HepG2 (cell line): Measurements from ENCODE around the gene CSE1L. TPM values are rescaled to one million over a fixed set of nuclear protein-coding genes. Genes with fewer than 3 reads are reported as not detected.
A peak's percentile ranks its signal among the peaks of the same experiment; 100 is the strongest.

Experiments used
- ATAC-seq: fragments of 200-7000 bp; cut with Tn5 transposase; 3 replicates; pipeline ENCODE4 v1.9.1; 2020; ENCODE audit warnings: mild to moderate bottlenecking, moderate library complexity
- BruUV-seq: library from RNA; stranded (reverse); fragments of 400-500 nt; replicated peaks from 2 replicates; lab custom pipeline; 2021; lab: Mats Ljungman, UMichigan
- CTCF ChIA-PET: fragments of 300-600 bp; formaldehyde crosslinking; extraction: SDS; loops from one replicate; lab custom pipeline; 2021; ENCODE audit warnings: low total read pairs, inconsistent platforms, low intra/inter-chr PET ratio; lab: Yijun Ruan, JAX
- POLR2A ChIA-PET: fragments of 350-600 bp; sonication (Branson Sonifier 250); formaldehyde crosslinking; loops from one replicate; lab custom pipeline; 2020; ENCODE audit warnings: antibody characterized with exemption, inconsistent platforms; lab: Yijun Ruan, JAX
- DNase-seq: peaks from one replicate; pipeline ENCODE4 v3.0.0-alpha.2; 2015; ENCODE audit warnings: low spot score
- FAIRE-seq: peaks from 3 replicates; lab custom pipeline; 2011; peaks lifted over from hg19 to GRCh38; lab: Jason Lieb, UNC
- H2AFZ ChIP-seq: one replicate; pipeline ENCODE4 v1.6.1; 2011; ENCODE audit warnings: low read length, inconsistent platforms
- H3K27ac ChIP-seq: fragments of 300-600 bp; 3 replicates; pipeline ENCODE4 v1.8.0; 2011; ENCODE audit warnings: mixed run types, mild to moderate bottlenecking, mixed read lengths, low read length, inconsistent platforms; ENCODE audit not compliant: insufficient read depth; ENCODE audit errors: extremely low read length
- H3K27me3 ChIP-seq, 2 experiments: fragments of 200-600 bp in 1 of 2; 2 replicates in 1 of 2; 3 replicates in 1 of 2; pipeline versions ENCODE4 v1.6.0 to v1.8.0; 2011; ENCODE audit warnings: low read length in 2 of 2, mild to moderate bottlenecking in 2 of 2, moderate library complexity in 2 of 2, inconsistent platforms in 1 of 2; ENCODE audit not compliant: insufficient read depth in 2 of 2, control insufficient read depth in 1 of 2
- H3K36me3 ChIP-seq, 2 experiments: fragments of 200-600 bp in 1 of 2; replicated peaks in 1 of 2; 2 replicates in 1 of 2; 3 replicates in 1 of 2; pipeline versions ENCODE4 v1.5.1 to v1.8.0; 2011; ENCODE audit warnings: low read length in 2 of 2, inconsistent platforms in 1 of 2; ENCODE audit not compliant: insufficient read depth in 2 of 2, control insufficient read depth in 1 of 2
- H3K4me1 ChIP-seq: 2 replicates; pipeline ENCODE4 v1.5.1; 2012; ENCODE audit warnings: low read length, inconsistent platforms; ENCODE audit not compliant: insufficient read depth
- H3K4me2 ChIP-seq: 2 replicates; pipeline ENCODE4 v1.6.0; 2011; ENCODE audit warnings: low read depth, low read length, inconsistent platforms
- H3K4me3 ChIP-seq, 3 experiments: fragments of 200-600 bp in 1 of 3; sonication (generic), shearing (Covaris generic) in 1 of 3; replicated peaks in 1 of 3; 2 replicates each; pipeline ENCODE4 v1.5.1; 2011 to 2016; ENCODE audit warnings: low read length in 3 of 3, inconsistent platforms in 2 of 3, low read depth in 2 of 3, mild to moderate bottlenecking in 2 of 3, control low read depth in 1 of 3, mixed read lengths in 1 of 3; ENCODE audit not compliant: insufficient read depth in 1 of 3
- H3K79me2 ChIP-seq: one replicate; pipeline ENCODE4 v1.6.1; 2011; ENCODE audit warnings: low read length, inconsistent platforms; ENCODE audit not compliant: insufficient read depth
- H3K9ac ChIP-seq: 2 replicates; pipeline ENCODE4 v1.6.0; 2011; ENCODE audit warnings: mild to moderate bottlenecking, low read depth, low read length, inconsistent platforms; ENCODE audit not compliant: insufficient read depth
- H3K9me3 ChIP-seq: 2 replicates; pipeline ENCODE4 v1.5.1; 2012; ENCODE audit warnings: mild to moderate bottlenecking, low read length
- H4K20me1 ChIP-seq: 2 replicates; pipeline ENCODE4 v1.6.0; 2011; ENCODE audit warnings: inconsistent platforms, mild to moderate bottlenecking, low read length, moderate library complexity; ENCODE audit not compliant: insufficient read depth
- ATF4 ChIP-seq, 2 experiments: fragments of 450-650 bp in 1 of 2; sonication (generic) in 1 of 2; formaldehyde crosslinking; IDR thresholded peaks; 2 replicates each; pipeline versions ENCODE4 v1.5.0 to v1.8.0; 2020 to 2022; ENCODE audit warnings: mild to moderate bottlenecking in 1 of 2, missing genetic modification reagents in 1 of 2
- DPF2 ChIP-seq: sonication (generic); formaldehyde crosslinking; IDR thresholded peaks from 2 replicates; pipeline ENCODE4 v1.4.0; 2020; ENCODE audit warnings: mild to moderate bottlenecking, low read depth, missing genetic modification reagents, borderline replicate concordance
- FOXA1 ChIP-seq, 2 experiments: fragments of 450-650 bp in 1 of 2; sonication (generic) in 1 of 2; formaldehyde crosslinking in 1 of 2; IDR thresholded peaks; 2 replicates each; pipeline versions ENCODE4 v1.4.0 to v1.6.1; 2016 to 2020; ENCODE audit warnings: missing genetic modification reagents in 1 of 2
- KAT2B ChIP-seq: fragments of 150-350 bp; IDR thresholded peaks from 2 replicates; pipeline ENCODE4 v1.6.1; 2014; ENCODE audit warnings: low read depth, low read length, borderline replicate concordance
- NONO ChIP-seq, 2 experiments: fragments of 450-650 bp in 1 of 2; sonication (generic) in 1 of 2; formaldehyde crosslinking in 1 of 2; IDR thresholded peaks in 1 of 2; conservative IDR thresholded peaks in 1 of 2; 2 replicates each; pipeline versions ENCODE4 v1.6.1 to v1.8.0; 2017 to 2022; ENCODE audit warnings: mild to moderate bottlenecking in 1 of 2, missing genetic modification reagents in 1 of 2, moderate library complexity in 1 of 2
- POLR2A ChIP-seq, 2 experiments: IDR thresholded peaks; 2 replicates each; pipeline ENCODE4 v1.6.1; 2011; ENCODE audit warnings: low read depth in 2 of 2, low read length in 2 of 2, mild to moderate bottlenecking in 1 of 2, moderate library complexity in 1 of 2; ENCODE audit not compliant: insufficient read depth in 1 of 2
- POLR2AphosphoS5 ChIP-seq: IDR thresholded peaks from 2 replicates; pipeline ENCODE4 v1.6.1; 2012; ENCODE audit warnings: low read depth, low read length
- POLR2G ChIP-seq: fragments of 200-400 bp; formaldehyde crosslinking; IDR thresholded peaks from 2 replicates; pipeline ENCODE4 v1.6.1; 2018; ENCODE audit warnings: mild to moderate bottlenecking, low read depth, low read length, moderate library complexity
- ZNF562 ChIP-seq: sonication (generic); formaldehyde crosslinking; IDR thresholded peaks from 2 replicates; pipeline ENCODE4 v1.8.0; 2022; ENCODE audit warnings: missing genetic modification reagents, borderline replicate concordance
- ZNF572 ChIP-seq: sonication (generic); formaldehyde crosslinking; IDR thresholded peaks from 2 replicates; pipeline ENCODE4 v1.5.1; 2020; ENCODE audit warnings: mild to moderate bottlenecking, missing genetic modification reagents
- ZNF674 ChIP-seq: sonication (generic); formaldehyde crosslinking; IDR thresholded peaks from 2 replicates; pipeline ENCODE4 v1.5.0; 2020; ENCODE audit warnings: low read depth, mild to moderate bottlenecking, missing genetic modification reagents
- WGBS: methylation state at CpG from one replicate; pipeline ENCODE4 v1.1.6; 2017; ENCODE audit warnings: low lambda C conversion rate; 5-methylcytosine and 5-hydroxymethylcytosine counted together
- in situ Hi-C: cut with HindIII; loops from 2 replicates; pipeline ENCODE4 v1.10.0; 2017; ENCODE audit warnings: low pct_unique_long_range_greater_than_20kb; ENCODE audit not compliant: extremely low pct_ligation_motif_present
- intact Hi-C: fragments of 100-400 bp; cut with micrococcal nuclease; formaldehyde crosslinking; loops from one replicate; pipeline ENCODE4 v1.10.0; 2022; ENCODE audit not compliant: unreplicated experiment
- polyA plus RNA-seq, 8 experiments: library from polyadenylated mRNA; depleted of rRNA in 3 of 8; stranded (reverse) in 7 of 8; unstranded in 1 of 8; fragments of >200 nt; fragmentation: Illumina TruSeq in 4 of 8; extraction: Trizol in 4 of 8; gene quantifications; 2 replicates each; pipeline versions ENCODE4 v1.2.1 to v1.2.3, GENCODE V29; 2011 to 2016; ENCODE audit warnings: low read depth in 4 of 8, missing spikeins in 1 of 8, mixed read lengths in 1 of 8; ENCODE audit not compliant: insufficient read depth in 1 of 8
- total RNA-seq, 5 experiments: library from RNA; depleted of rRNA; stranded (reverse); fragments of >200 nt; fragmentation: Illumina TruSeq; extraction: Trizol; gene quantifications; 2 replicates each; pipeline ENCODE4 v1.2.3, GENCODE V29; 2016; ENCODE audit warnings: low read depth in 1 of 5
- TF ChIP-seq, protein P1 (sequence below): sonication (generic); formaldehyde crosslinking; IDR thresholded peaks from 2 replicates; pipeline ENCODE4 v1.8.1; 2023; ENCODE audit warnings: mild to moderate bottlenecking, inconsistent platforms, moderate library complexity, missing genetic modification reagents, borderline replicate concordance
- TF ChIP-seq, protein P2 (sequence below): sonication (generic); formaldehyde crosslinking; IDR thresholded peaks from 2 replicates; pipeline ENCODE4 v1.8.0; 2022; ENCODE audit warnings: missing genetic modification reagents, mild to moderate bottlenecking, moderate library complexity, borderline replicate concordance
- TF ChIP-seq, protein P3 (sequence below): sonication (generic); formaldehyde crosslinking; IDR thresholded peaks from 2 replicates; pipeline ENCODE4 v1.4.0; 2020; ENCODE audit warnings: mild to moderate bottlenecking, missing genetic modification reagents

The CSE1L gene
- total and polyA plus RNA-seq, 2 of the 13 experiments (the other 11 are each of a cell fraction or from before 2014, with no cell fraction given), result 56.9 to 258 TPM

- H3K79me2 ChIP-seq, result no peaks in the 10 kb centered on the region
- no peaks in the 10 kb centered on the region for H4K20me1 ChIP-seq
- no peak for DNase-seq
- H3K27me3 ChIP-seq, result no peaks in the 10 kb centered on the region
- no peak for FAIRE-seq
- H3K27ac ChIP-seq, result no peak overlapping the region
- H3K36me3 ChIP-seq, result peaks cover 22 to 35% of the 10 kb centered on the region in 2 experiments
- ChIA-PET CTCF (no interaction called here), POLR2A (interaction anchor here (0.7 kb wide), 1 partner anchor 10 kb away, joined by 5 read pairs; no protein-coding TSS in a partner anchor)
- no peak overlapping the region for H3K4me2 ChIP-seq
- no peaks in the 10 kb centered on the region for H3K4me1 ChIP-seq
- no peak overlapping the region for H3K9ac ChIP-seq
- peak; percentile 27 for ATAC-seq
- H3K9me3 ChIP-seq, result no peaks in the 10 kb centered on the region
- no peak overlapping the region for H3K4me3 ChIP-seq
- WGBS, result 97% methylated on average over 6 of the region's 6 CpGs
- in situ Hi-C loops, result no loop called here
- BruUV-seq, result no TSS peak
- no peak overlapping the region for H2AFZ ChIP-seq
- intact Hi-C loops, result no loop called here
- TF ChIP-seq, protein P1, sequence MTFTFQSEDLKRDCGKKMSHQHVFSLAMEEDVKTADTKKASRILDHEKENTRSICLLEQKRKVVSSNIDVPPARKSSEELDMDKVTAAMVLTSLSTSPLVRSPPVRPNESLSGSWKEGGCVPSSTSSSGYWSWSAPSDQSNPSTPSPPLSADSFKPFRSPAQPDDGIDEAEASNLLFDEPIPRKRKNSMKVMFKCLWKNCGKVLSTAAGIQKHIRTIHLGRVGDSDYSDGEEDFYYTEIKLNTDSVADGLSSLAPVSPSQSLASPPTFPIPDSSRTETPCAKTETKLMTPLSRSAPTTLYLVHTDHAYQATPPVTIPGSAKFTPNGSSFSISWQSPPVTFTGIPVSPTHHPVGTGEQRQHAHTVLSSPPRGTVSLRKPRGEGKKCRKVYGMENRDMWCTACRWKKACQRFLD (CRISPR knock-in tag), result no peak
- TF ChIP-seq KAT2B, result no peak
- peak in 1 of 2 experiments; percentile 46; a peak in 1 of 4 replicates for TF ChIP-seq ATF4 (CRISPR knock-in tag; IDR thresholded peaks at IDR 0.05)
- TF ChIP-seq NONO (IDR thresholded peaks at IDR 0.05), result no peak
- peak; percentile 63; the same call in 1 of the 2 replicates for TF ChIP-seq NONO (CRISPR knock-in tag; conservative IDR thresholded peaks at IDR 0.05)
- TF ChIP-seq, protein P2, sequence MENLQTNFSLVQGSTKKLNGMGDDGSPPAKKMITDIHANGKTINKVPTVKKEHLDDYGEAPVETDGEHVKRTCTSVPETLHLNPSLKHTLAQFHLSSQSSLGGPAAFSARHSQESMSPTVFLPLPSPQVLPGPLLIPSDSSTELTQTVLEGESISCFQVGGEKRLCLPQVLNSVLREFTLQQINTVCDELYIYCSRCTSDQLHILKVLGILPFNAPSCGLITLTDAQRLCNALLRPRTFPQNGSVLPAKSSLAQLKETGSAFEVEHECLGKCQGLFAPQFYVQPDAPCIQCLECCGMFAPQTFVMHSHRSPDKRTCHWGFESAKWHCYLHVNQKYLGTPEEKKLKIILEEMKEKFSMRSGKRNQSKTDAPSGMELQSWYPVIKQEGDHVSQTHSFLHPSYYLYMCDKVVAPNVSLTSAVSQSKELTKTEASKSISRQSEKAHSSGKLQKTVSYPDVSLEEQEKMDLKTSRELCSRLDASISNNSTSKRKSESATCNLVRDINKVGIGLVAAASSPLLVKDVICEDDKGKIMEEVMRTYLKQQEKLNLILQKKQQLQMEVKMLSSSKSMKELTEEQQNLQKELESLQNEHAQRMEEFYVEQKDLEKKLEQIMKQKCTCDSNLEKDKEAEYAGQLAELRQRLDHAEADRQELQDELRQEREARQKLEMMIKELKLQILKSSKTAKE (CRISPR knock-in tag), result peak; percentile 49
- TF ChIP-seq ZNF562 (CRISPR knock-in tag), result 0 out of 2 replicates have a peak, but pooled peaks have one; percentile 35
- no peak for TF ChIP-seq FOXA1 (IDR thresholded peaks at IDR 0.05)
- TF ChIP-seq FOXA1 (CRISPR knock-in tag; IDR thresholded peaks at IDR 0.05), result 0 out of 2 replicates have a peak, but pooled peaks have one; percentile 11
- peak; percentile 50; the same call in 1 of the 2 replicates for TF ChIP-seq POLR2AphosphoS5
- TF ChIP-seq ZNF572 (CRISPR knock-in tag), result no peak
- peak in 1 of 2 experiments; percentile 52; a peak in 2 of 4 replicates for TF ChIP-seq POLR2A (IDR thresholded peaks at IDR 0.05; ENCODE audit: insufficient read depth in 1 of 2, low read depth in 2 of 2, low read length in 2 of 2)
- TF ChIP-seq POLR2G, result peak; percentile 65
- TF ChIP-seq, protein P3, sequence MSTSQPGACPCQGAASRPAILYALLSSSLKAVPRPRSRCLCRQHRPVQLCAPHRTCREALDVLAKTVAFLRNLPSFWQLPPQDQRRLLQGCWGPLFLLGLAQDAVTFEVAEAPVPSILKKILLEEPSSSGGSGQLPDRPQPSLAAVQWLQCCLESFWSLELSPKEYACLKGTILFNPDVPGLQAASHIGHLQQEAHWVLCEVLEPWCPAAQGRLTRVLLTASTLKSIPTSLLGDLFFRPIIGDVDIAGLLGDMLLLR (CRISPR knock-in tag), result no peak
- 0 out of 2 replicates have a peak, but pooled peaks have one; percentile 20 for TF ChIP-seq DPF2 (CRISPR knock-in tag)
- 0 out of 2 replicates have a peak, but pooled peaks have one; percentile 73 for TF ChIP-seq ZNF674 (CRISPR knock-in tag)
These were observed 64.9 kb downstream of the CSE1L start for GRCh38 chr20:49110767-49111694.
